ENCODE measurements around the gene MICAL3. TPM values are rescaled to one million over a fixed set of nuclear protein-coding genes. Genes with fewer than 3 reads are reported as not detected.

MICAL3 gene
- total RNA-seq, 4 donors from 2014 or later = 30.4 to 57.1 (median 37.7) TPM

- Histone ChIP-seq H3K9me3 (no peaks in the 10 kb centered on the region), H3K27ac (no peak overlapping the region), H3K4me3 (no peak overlapping the region), H3K36me3 (no peaks in the 10 kb centered on the region), H3K27me3 (no peaks in the 10 kb centered on the region), H3K4me1 (peaks cover 23% of the 10 kb centered on the region)
- no peak for DNase-seq (ENCODE audit: low spot score in 2 of 2)
- no peak for TF ChIP-seq EP300 (IDR thresholded peaks at IDR 0.05)
- no peak for TF ChIP-seq POLR2A (IDR thresholded peaks at IDR 0.05)
- no peak for TF ChIP-seq POLR2AphosphoS5 (IDR thresholded peaks at IDR 0.05)
- no peak for TF ChIP-seq CTCF (IDR thresholded peaks at IDR 0.05)
- 93% methylated on average over 2 of the region's 2 CpGs for WGBS
Observed at GRCh38 chr22:17977371-17977770, 47.0 kb downstream of the MICAL3 start.

GRCh38 chr22:17976121-17976520 is 48.2 kb downstream of the MICAL3 start:
- Histone ChIP-seq H3K27me3 (no peaks in the 10 kb centered on the region), H3K9me3 (no peaks in the 10 kb centered on the region), H3K36me3 (no peaks in the 10 kb centered on the region), H3K4me3 (no peak overlapping the region), H3K4me1 (peaks cover 29% of the 10 kb centered on the region), H3K27ac (no peak overlapping the region)
- 54% methylated on average over 3 of the region's 3 CpGs for WGBS
- no peak for DNase-seq (ENCODE audit: low spot score in 2 of 2)
- TF ChIP-seq EP300 (IDR thresholded peaks at IDR 0.05) (no peak), POLR2AphosphoS5 (IDR thresholded peaks at IDR 0.05) (no peak), POLR2A (IDR thresholded peaks at IDR 0.05) (no peak), CTCF (IDR thresholded peaks at IDR 0.05) (no peak)

GRCh38 chr22:17974703-17975372 is 49.5 kb downstream of the MICAL3 start:
- no peak overlapping the region for H3K27ac ChIP-seq

GRCh38 chr22:17974087-17974486 is 50.3 kb downstream of the MICAL3 start:
- Histone ChIP-seq H3K9me3 (no peaks in the 10 kb centered on the region), H3K4me1 (peaks cover 15% of the 10 kb centered on the region), H3K36me3 (no peaks in the 10 kb centered on the region), H3K27me3 (no peaks in the 10 kb centered on the region), H3K27ac (no peak overlapping the region), H3K4me3 (no peak overlapping the region)
- WGBS = 59% methylated on average over 3 of the region's 3 CpGs
- DNase-seq (ENCODE audit: low spot score in 2 of 2) = no peak
- no peak for TF ChIP-seq EP300 (IDR thresholded peaks at IDR 0.05)
- no peak for TF ChIP-seq POLR2A (IDR thresholded peaks at IDR 0.05)
- no peak for TF ChIP-seq POLR2AphosphoS5 (IDR thresholded peaks at IDR 0.05)
- TF ChIP-seq CTCF (IDR thresholded peaks at IDR 0.05) = no peak

More at GRCh38 chr22:17974703-17975372, 49.5 kb downstream of the MICAL3 start:
- Histone ChIP-seq H3K27me3 (no peaks in the 10 kb centered on the region), H3K4me3 (no peak overlapping the region), H3K36me3 (no peaks in the 10 kb centered on the region), H3K9me3 (no peaks in the 10 kb centered on the region), H3K4me1 (peaks cover 17% of the 10 kb centered on the region)
- WGBS = 84% methylated on average over 8 of the region's 8 CpGs
- TF ChIP-seq EP300 (IDR thresholded peaks at IDR 0.05) (no peak), CTCF (IDR thresholded peaks at IDR 0.05) (no peak), POLR2AphosphoS5 (IDR thresholded peaks at IDR 0.05) (no peak), POLR2A (IDR thresholded peaks at IDR 0.05) (no peak)
- DNase-seq (ENCODE audit: low spot score in 2 of 2) = no peak

- no peak for DNase-seq (ENCODE audit: low spot score in 2 of 2)
- Histone ChIP-seq H3K27ac (no peak overlapping the region), H3K27me3 (no peaks in the 10 kb centered on the region), H3K4me3 (no peak overlapping the region), H3K36me3 (no peaks in the 10 kb centered on the region), H3K9me3 (no peaks in the 10 kb centered on the region), H3K4me1 (peaks cover 15% of the 10 kb centered on the region)
- TF ChIP-seq POLR2A (IDR thresholded peaks at IDR 0.05) (no peak), CTCF (IDR thresholded peaks at IDR 0.05) (no peak), POLR2AphosphoS5 (IDR thresholded peaks at IDR 0.05) (no peak), EP300 (IDR thresholded peaks at IDR 0.05) (no peak)
- WGBS = 97% methylated on average over 5 of the region's 6 CpGs
Observed at GRCh38 chr22:17973217-17973616, 51.1 kb downstream of the MICAL3 start.

Data from suprapubic skin (tissue), 4 donors.